PC-3 (cell line): ENCODE results near the gene TMX2. TPM values are rescaled to one million over a fixed set of nuclear protein-coding genes. Genes with fewer than 3 reads are reported as not detected.

Experiments used
- ATAC-seq: fragments of 200-7000 bp; cut with Tn5 transposase; 2 replicates; pipeline ENCODE4 v1.9.1; 2020; ENCODE audit warnings: mild to moderate bottlenecking, moderate library complexity
- BruUV-seq: library from RNA; stranded (reverse); fragments of 400-500 nt; replicated peaks from 2 replicates; lab custom pipeline; 2021; lab: Mats Ljungman, UMichigan
- CTCF ChIA-PET: fragments of 300-600 bp; sonication (Branson Sonifier 250); formaldehyde crosslinking; loops from one replicate; lab custom pipeline; 2022; ENCODE audit warnings: antibody characterized with exemption; lab: Charles Lee
- POLR2A ChIA-PET: fragments of 300-600 bp; sonication (Branson Sonifier 250); formaldehyde crosslinking; loops from one replicate; lab custom pipeline; 2022; ENCODE audit warnings: antibody characterized with exemption; ENCODE audit not compliant: unreplicated experiment; lab: Charles Lee
- DNase-seq: peaks from one replicate; pipeline ENCODE4 v3.0.0-alpha.2; 2015
- H2AFZ ChIP-seq: fragments of 300-600 bp; sonication (generic); 2 replicates; pipeline ENCODE4 v1.6.0; 2016; ENCODE audit warnings: antibody characterized with exemption, low read length
- H3F3A ChIP-seq: fragments of 300-600 bp; sonication (generic); one replicate; pipeline ENCODE4 v1.6.0; 2017; ENCODE audit warnings: antibody characterized with exemption, low read length, control low read depth, mild to moderate bottlenecking; ENCODE audit not compliant: unreplicated experiment
- H3K27ac ChIP-seq: fragments of 300-600 bp; sonication (generic); 2 replicates; pipeline ENCODE4 v1.5.1; 2016; ENCODE audit warnings: mild to moderate bottlenecking, low read length
- H3K27me3 ChIP-seq: fragments of 300-600 bp; sonication (generic); 2 replicates; pipeline ENCODE4 v1.6.1; 2016; ENCODE audit warnings: low read length, mixed read lengths
- H3K36me3 ChIP-seq: fragments of 300-600 bp; sonication (generic); 2 replicates; pipeline ENCODE4 v1.6.1; 2016; ENCODE audit warnings: low read depth, mixed run types, low read length, mixed read lengths
- H3K4me1 ChIP-seq: fragments of 300-600 bp; sonication (generic); 2 replicates; pipeline ENCODE4 v1.5.1; 2016; ENCODE audit warnings: low read length; ENCODE audit not compliant: insufficient read depth
- H3K4me2 ChIP-seq: fragments of 300-600 bp; sonication (generic); 2 replicates; pipeline ENCODE4 v1.6.0; 2016; ENCODE audit warnings: low read length
- H3K4me3 ChIP-seq: fragments of 300-600 bp; sonication (generic); 2 replicates; pipeline ENCODE4 v1.5.1; 2016; ENCODE audit warnings: mild to moderate bottlenecking, low read length, mixed read lengths
- H3K79me2 ChIP-seq: fragments of 300-600 bp; sonication (generic); 2 replicates; pipeline ENCODE4 v1.6.1; 2017; ENCODE audit warnings: low read length, mixed read lengths
- H3K9ac ChIP-seq: fragments of 300-600 bp; sonication (generic); 2 replicates; pipeline ENCODE4 v1.6.0; 2016; ENCODE audit warnings: mild to moderate bottlenecking, low read length
- H3K9me2 ChIP-seq: fragments of 300-600 bp; sonication (generic); replicated peaks from 2 replicates; pipeline ENCODE4 v1.6.1; 2016; ENCODE audit warnings: mixed run types, low read length, mixed read lengths
- H3K9me3 ChIP-seq: fragments of 300-600 bp; sonication (generic); 2 replicates; pipeline ENCODE4 v1.6.1; 2016; ENCODE audit warnings: low read length, mixed read lengths
- H4K20me1 ChIP-seq: fragments of 300-600 bp; sonication (generic); 2 replicates; pipeline ENCODE4 v1.6.1; 2016; ENCODE audit warnings: low read length, mixed read lengths
- EZH2 ChIP-seq: fragments of 300-600 bp; sonication (generic); IDR thresholded peaks from one replicate; pipeline ENCODE4 v1.6.1; 2017; ENCODE audit warnings: antibody characterized with exemption, mild to moderate bottlenecking, low read length; ENCODE audit not compliant: unreplicated experiment
- EZH2phosphoT487 ChIP-seq: fragments of 300-600 bp; sonication (generic); IDR thresholded peaks from 2 replicates; pipeline ENCODE4 v1.6.1; 2018; ENCODE audit warnings: mild to moderate bottlenecking, antibody characterized with exemption, low read length, borderline replicate concordance
- intact Hi-C: fragments of 100-400 bp; cut with micrococcal nuclease; formaldehyde crosslinking; loops from 2 replicates; pipeline ENCODE4 v1.9.0; 2023
- total RNA-seq: library from RNA; depleted of rRNA; stranded (reverse); fragments of >200 nt; gene quantifications from 2 replicates; pipeline ENCODE4 v1.2.3, GENCODE V29; 2014
- TF ChIP-seq, protein P1 (sequence below): fragments of 300-600 bp; sonication (generic); conservative IDR thresholded peaks from 2 replicates; pipeline ENCODE4 v1.5.1; 2017; ENCODE audit warnings: antibody characterized with exemption, low read depth, mild to moderate bottlenecking, low read length

The TMX2 gene
- total RNA-seq, 1 experiment from 2014 or later: 241 TPM

DNA sequence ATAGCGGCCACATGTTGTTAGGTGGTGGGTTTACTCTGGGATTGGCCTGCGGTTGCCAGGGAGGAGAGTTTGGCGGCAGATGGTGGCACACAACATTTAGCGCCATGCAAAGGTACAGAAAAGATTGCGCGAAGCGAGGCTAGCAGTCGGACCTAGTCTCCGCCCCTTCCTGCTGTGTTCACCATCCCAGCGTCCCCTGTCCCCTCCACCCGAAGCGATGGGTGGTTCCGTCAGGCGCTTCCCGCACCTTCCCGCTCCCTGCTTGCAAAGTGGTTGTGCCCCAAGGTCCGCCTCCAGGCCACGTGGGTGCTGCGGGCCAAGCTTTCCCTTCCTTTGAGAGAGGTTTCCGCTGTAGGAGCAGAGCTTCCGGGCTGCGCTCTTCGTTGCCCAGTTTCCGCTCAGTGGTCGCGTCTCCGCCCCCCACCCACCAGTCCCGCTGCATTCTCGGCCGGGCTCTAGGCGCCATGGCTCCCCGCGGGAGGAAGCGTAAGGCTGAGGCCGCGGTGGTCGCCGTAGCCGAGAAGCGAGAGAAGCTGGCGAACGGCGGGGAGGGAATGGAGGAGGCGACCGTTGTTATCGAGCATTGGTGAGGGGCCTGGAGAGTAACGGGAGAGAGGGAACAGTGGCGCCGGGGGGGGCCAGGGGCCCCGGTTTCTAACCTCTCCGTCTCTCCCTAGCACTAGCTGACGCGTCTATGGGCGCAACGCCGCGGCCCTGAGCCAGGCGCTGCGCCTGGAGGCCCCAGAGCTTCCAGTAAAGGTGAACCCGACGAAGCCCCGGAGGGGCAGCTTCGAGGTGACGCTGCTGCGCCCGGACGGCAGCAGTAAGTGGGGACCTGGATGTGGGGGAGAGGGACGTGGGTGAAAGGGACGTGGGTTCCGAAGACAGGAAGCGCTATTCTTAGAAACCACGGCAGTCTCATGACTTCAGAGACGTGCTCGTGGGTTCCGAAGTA is 29.0 kb downstream of the TMX2 start, which contains the start of gene SELENOH:
Gene SELENOH, plus strand, starts transcription at position 360 of the 955 bp plus-strand sequence. Its CDS starts 105 bp downstream, at position 465.
- Histone ChIP-seq H3K4me1 (peaks cover 11% of the 10 kb centered on the region), H3K4me3 (peak within 1 kb of the TSS; percentile 90), H3K27ac (peak within 1 kb of the TSS; percentile 46), H3K9me2 (no peaks in the 10 kb centered on the region), H3K9me3 (no peaks in the 10 kb centered on the region), H3F3A (no peaks in the 10 kb centered on the region), H3K27me3 (no peaks in the 10 kb centered on the region), H3K36me3 (peaks cover 44% of the 10 kb centered on the region), H3K9ac (peak within 1 kb of the TSS; percentile 91), H3K79me2 (peaks cover 29% of the 10 kb centered on the region), H3K4me2 (peak within 1 kb of the TSS; percentile 88), H4K20me1 (no peaks in the 10 kb centered on the region), H2AFZ (peak within 1 kb of the TSS; percentile 88)
- intact Hi-C loops: loop anchor here (1.0 kb wide), 2 partner anchors 29 to 74 kb away; partner anchors contain the start of genes MED19 and TMX2
- BruUV-seq: TSS peak; percentile 64
- peak; percentile 98 for DNase-seq
- TF ChIP-seq, protein P1, sequence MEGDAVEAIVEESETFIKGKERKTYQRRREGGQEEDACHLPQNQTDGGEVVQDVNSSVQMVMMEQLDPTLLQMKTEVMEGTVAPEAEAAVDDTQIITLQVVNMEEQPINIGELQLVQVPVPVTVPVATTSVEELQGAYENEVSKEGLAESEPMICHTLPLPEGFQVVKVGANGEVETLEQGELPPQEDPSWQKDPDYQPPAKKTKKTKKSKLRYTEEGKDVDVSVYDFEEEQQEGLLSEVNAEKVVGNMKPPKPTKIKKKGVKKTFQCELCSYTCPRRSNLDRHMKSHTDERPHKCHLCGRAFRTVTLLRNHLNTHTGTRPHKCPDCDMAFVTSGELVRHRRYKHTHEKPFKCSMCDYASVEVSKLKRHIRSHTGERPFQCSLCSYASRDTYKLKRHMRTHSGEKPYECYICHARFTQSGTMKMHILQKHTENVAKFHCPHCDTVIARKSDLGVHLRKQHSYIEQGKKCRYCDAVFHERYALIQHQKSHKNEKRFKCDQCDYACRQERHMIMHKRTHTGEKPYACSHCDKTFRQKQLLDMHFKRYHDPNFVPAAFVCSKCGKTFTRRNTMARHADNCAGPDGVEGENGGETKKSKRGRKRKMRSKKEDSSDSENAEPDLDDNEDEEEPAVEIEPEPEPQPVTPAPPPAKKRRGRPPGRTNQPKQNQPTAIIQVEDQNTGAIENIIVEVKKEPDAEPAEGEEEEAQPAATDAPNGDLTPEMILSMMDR: no peak
- no peak for TF ChIP-seq EZH2phosphoT487
- no peak for TF ChIP-seq EZH2
- peak; percentile 94 for ATAC-seq
- ChIA-PET POLR2A (interaction anchor here (0.6 to 1.2 kb wide), 6 partner anchors 10 to 1403 kb away, joined by 3 to 5 read pairs (median 3); no protein-coding TSS in a partner anchor), CTCF (interaction anchor here (0.5 to 1.7 kb wide), 3 partner anchors 10 to 59 kb away, joined by 3 to 10 read pairs (median 3); partner anchors contain the start of gene BTBD18)

DNA sequence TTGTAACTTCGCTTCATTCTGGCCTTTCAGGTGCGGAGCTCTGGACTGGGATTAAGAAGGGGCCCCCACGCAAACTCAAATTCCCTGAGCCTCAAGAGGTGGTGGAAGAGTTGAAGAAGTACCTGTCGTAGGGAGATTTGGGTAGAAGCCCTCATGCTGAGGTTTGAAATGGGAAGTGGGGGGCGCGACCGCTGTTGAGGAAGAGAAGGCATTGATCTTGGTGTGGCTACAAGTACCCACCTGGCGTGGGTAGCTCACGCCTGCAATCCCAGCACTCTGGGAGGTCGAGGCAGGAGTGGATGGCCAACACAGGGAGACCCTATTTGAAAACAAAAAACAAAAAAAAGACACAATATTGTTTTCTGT is 29.7 kb downstream of the TMX2 start:
- H2AFZ ChIP-seq: peak overlapping the region; percentile 64; the same call in 1 of the 2 replicates
- ATAC-seq: no peak

More for the DNA sequence above, 29.7 kb downstream of the TMX2 start:
- BruUV-seq: no TSS peak
- no peaks in the 10 kb centered on the region for H3K27me3 ChIP-seq
- peak overlapping the region; percentile 90 for H3K4me3 ChIP-seq
- no peak for TF ChIP-seq EZH2
- no peak for TF ChIP-seq EZH2phosphoT487
- TF ChIP-seq, protein P1: no peak
- peak overlapping the region; percentile 46 for H3K27ac ChIP-seq
- DNase-seq: no peak
- H4K20me1 ChIP-seq: no peaks in the 10 kb centered on the region
- H3F3A ChIP-seq: no peaks in the 10 kb centered on the region
- no peaks in the 10 kb centered on the region for H3K9me3 ChIP-seq
- ChIA-PET CTCF (interaction anchor here (1.1 to 1.7 kb wide), 2 partner anchors 9 to 59 kb away, joined by 3 to 10 read pairs; partner anchors contain the start of gene BTBD18), POLR2A (interaction anchor here (0.6 to 1.2 kb wide), 4 partner anchors 11 to 1403 kb away, joined by 3 to 5 read pairs (median 3); no protein-coding TSS in a partner anchor)
- H3K9me2 ChIP-seq: no peaks in the 10 kb centered on the region
- peak overlapping the region; percentile 91 for H3K9ac ChIP-seq
- intact Hi-C loops: no loop called here
- H3K4me2 ChIP-seq: peak overlapping the region; percentile 88
- H3K36me3 ChIP-seq: peaks cover 44% of the 10 kb centered on the region
- H3K79me2 ChIP-seq: peaks cover 24% of the 10 kb centered on the region
- H3K4me1 ChIP-seq: peaks cover 11% of the 10 kb centered on the region
